ENCODE data around the gene COX18. TPM values are rescaled to one million over a fixed set of nuclear protein-coding genes. Genes with fewer than 3 reads are reported as not detected.
A peak's percentile ranks its signal among the peaks of the same experiment; 100 is the strongest.

Gene COX18
- polyA plus RNA-seq, 1 donor, result 12.9 TPM

- no peak for DNase-seq
Measured at GRCh38 chr4:73053076-73053475, 16.4 kb downstream of the COX18 start.

GRCh38 chr4:73051625-73052024, 17.9 kb downstream of the COX18 start:
- DNase-seq, result no peak

- DNase-seq, result no peak
Measured at GRCh38 chr4:73045879-73046278, 23.6 kb downstream of the COX18 start.

GRCh38 chr4:73037057-73037456, 32.5 kb downstream of the COX18 start:
- DNase-seq, result no peak

GRCh38 chr4:73036123-73036522, 33.4 kb downstream of the COX18 start:
- DNase-seq, result no peak

GRCh38 chr4:73034896-73035295, 34.6 kb downstream of the COX18 start:
- no peak for DNase-seq

GRCh38 chr4:73028621-73029020, 40.9 kb downstream of the COX18 start:
- DNase-seq, result no peak

- DNase-seq, result peak; percentile 18
Measured at GRCh38 chr4:73021634-73022033, 47.9 kb downstream of the COX18 start.

GRCh38 chr4:73019462-73020047, 50.0 kb downstream of the COX18 start:
- DNase-seq, result peak; percentile 32

- DNase-seq, result no peak
Measured at GRCh38 chr4:73018595-73018994, 50.9 kb downstream of the COX18 start.

GRCh38 chr4:73013310-73013709, 56.2 kb downstream of the COX18 start:
- no peak for DNase-seq

- DNase-seq, result no peak
Measured at GRCh38 chr4:73012673-73013072, 56.8 kb downstream of the COX18 start.

- no peak for DNase-seq
Measured at GRCh38 chr4:73011629-73011985, 57.9 kb downstream of the COX18 start.

- DNase-seq, result no peak
Measured at GRCh38 chr4:73010789-73011628, 58.5 kb downstream of the COX18 start.

GRCh38 chr4:73007526-73008100, 61.9 kb downstream of the COX18 start:
- DNase-seq, result no peak

- no peak for DNase-seq
Measured at GRCh38 chr4:73006286-73006990, 63.1 kb downstream of the COX18 start.

- peak; percentile 54 for DNase-seq
Measured at GRCh38 chr4:73005514-73005913, 64.0 kb downstream of the COX18 start.

Other genes starting within 250 kb of the COX18 start
- 48.1 TPM for gene ANKRD17, start 189.1 kb upstream of the COX18 start, polyA plus RNA-seq (ENCODE audit: insufficient read length)